ENCODE measurements around the gene WDR45B.
"Not testable (repeated sequence)": the region's sequence is repeated elsewhere in the genome, so short reads cannot be mapped to it uniquely, and the experiment has no call there.

WDR45B gene

GRCh38 chr17:82577300-82577699, 70.9 kb downstream of the WDR45B start:
- DNase-seq, result no peak

GRCh38 chr17:82575581-82576221, 72.5 kb downstream of the WDR45B start:
- DNase-seq, result not testable (repeated sequence)

- DNase-seq, result no peak
Observed at GRCh38 chr17:82574041-82574440, 74.2 kb downstream of the WDR45B start.

GRCh38 chr17:82571855-82572254, 76.4 kb downstream of the WDR45B start:
- no peak for DNase-seq

GRCh38 chr17:82570277-82570676, 78.0 kb downstream of the WDR45B start:
- DNase-seq, result no peak

GRCh38 chr17:82569621-82570020, 78.6 kb downstream of the WDR45B start:
- DNase-seq, result no peak

- DNase-seq, result no peak
Observed at GRCh38 chr17:82568997-82569393, 79.2 kb downstream of the WDR45B start.

- no peak for DNase-seq
Observed at GRCh38 chr17:82567286-82567685, 81.0 kb downstream of the WDR45B start.

GRCh38 chr17:82566129-82566960, 81.9 kb downstream of the WDR45B start:
- no peak for DNase-seq

GRCh38 chr17:82565551-82565950, 82.7 kb downstream of the WDR45B start:
- no peak for DNase-seq
